ENCODE results near the gene GIPC2. TPM values are rescaled to one million over a fixed set of nuclear protein-coding genes. Genes with fewer than 3 reads are reported as not detected.
A peak's percentile ranks its signal among the peaks of the same experiment; 100 is the strongest.
"Not testable (repeated sequence)": the region's sequence is repeated elsewhere in the genome, so short reads cannot be mapped to it uniquely, and the experiment has no call there.

The GIPC2 gene
- total RNA-seq, 1 experiment from 2014 or later, result 13.4 TPM

DNA sequence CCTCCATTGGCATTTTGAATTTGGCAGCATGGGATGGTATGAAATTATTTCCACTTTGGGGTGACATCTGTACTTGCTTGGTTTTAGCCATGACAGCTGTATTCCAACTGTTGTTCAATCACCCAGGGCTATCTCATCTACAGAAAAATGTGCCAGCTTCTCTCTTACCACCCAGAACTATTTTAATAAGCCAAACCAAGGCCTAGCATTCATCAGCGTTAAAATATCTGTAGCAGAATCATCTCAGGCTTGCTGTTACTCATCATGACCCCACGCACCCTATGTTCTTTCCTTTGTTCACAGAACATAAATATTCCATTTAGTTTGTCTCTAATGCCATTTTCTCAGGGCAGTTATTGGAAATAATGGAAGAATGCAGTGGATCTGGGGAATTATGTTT, 49.8 kb downstream of the GIPC2 start:
- DNase-seq (ENCODE audit: low spot score), result no peak

DNA sequence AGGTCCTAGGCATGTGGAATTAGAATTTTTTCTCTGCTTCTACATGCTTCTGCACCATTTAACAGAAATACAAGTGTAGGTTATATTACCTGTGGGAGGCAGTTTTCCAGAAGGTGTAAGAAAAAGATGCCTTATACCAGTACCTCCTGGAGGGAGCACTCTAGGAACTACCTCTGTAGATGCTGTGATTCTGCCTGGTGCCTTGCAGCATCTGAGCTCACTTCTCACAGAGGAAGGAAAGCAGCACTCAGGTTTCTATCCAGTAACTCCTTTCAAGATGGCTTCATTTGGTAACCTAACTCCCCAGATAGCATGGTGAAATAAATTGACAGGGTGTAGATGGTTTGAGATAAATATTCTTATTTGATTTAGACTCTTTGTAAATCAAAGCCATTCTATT, 50.3 kb downstream of the GIPC2 start:
- no peak for DNase-seq (ENCODE audit: low spot score)

DNA sequence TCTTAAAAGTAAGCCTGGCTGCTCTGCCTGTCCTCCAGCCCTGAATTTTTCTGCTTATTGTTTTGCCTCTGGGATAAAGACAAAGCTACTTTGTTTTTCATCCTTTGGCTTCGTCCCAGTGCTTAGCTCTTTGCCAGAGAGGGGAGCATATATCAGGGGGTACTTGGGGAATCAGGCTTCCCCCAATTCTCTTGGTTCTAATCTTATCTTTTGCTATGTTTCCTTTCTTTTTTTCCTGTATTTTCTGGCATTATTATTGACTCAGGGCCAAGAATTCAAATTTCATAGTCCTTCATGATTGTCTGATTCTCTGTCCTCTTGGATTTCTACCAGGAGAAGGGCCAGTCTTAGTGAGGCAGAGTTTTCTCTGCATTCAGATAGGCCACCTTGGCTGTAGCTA, 51.2 kb downstream of the GIPC2 start:
- DNase-seq (ENCODE audit: low spot score), result no peak

DNA sequence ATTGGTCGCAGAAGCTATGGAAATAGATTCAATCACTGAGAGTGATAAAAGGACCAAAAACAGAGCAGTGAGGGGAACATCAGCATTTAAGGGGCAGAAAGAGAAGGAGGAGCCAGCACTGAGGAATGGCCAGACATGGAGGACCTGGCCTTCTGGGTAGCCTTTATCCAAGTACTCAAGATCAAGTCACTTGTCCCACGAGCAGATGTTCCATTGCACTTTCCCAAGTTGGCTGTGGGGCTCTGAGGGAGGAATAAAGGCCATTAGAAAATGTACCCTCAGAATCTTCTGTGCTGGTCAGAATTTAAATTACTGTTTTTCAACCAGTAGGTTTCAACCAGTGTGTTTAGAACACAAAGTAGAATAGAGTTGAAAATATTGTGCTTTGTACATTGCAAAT, 55.3 kb downstream of the GIPC2 start:
- no peak for DNase-seq (ENCODE audit: low spot score)

DNA sequence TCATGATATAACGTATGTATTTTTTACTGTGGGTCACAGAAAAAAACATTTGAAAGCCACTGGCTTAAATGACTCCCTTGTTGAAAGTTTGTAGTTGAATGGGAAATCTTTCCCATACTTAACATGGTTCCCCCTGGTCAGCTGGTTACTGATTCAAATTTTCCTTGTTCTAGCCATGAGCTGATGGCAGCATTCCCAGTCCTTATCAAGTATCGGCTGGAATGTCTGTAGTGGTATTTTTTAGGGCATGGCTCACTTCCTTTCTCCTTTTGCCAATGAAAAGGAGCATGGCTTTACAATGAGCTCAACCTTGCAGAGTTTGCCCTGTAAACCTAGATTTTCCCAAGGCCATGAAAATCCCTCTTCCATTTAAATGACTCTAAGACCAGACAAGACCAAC, 55.7 kb downstream of the GIPC2 start:
- DNase-seq (ENCODE audit: low spot score), result peak; percentile 21

DNA sequence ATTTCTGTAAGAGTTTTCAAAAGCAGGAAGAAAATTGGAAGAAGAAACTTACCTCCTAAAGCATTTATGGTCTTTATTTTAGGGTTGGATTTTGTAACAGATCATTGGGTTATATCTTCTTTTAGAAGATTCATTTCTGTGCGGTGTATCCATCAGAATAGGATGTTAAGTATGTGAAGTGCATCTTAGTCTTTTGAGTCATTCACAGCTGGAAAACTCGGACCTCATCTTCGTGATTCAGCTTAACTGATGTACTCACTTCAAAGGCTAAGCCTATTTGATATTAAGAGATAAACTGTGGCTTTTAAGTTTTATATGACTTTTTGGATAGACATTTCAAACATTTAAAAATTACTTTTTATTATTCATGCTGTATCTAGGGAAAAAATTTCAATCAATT, 56.3 kb downstream of the GIPC2 start:
- no peak for DNase-seq (ENCODE audit: low spot score)

DNA sequence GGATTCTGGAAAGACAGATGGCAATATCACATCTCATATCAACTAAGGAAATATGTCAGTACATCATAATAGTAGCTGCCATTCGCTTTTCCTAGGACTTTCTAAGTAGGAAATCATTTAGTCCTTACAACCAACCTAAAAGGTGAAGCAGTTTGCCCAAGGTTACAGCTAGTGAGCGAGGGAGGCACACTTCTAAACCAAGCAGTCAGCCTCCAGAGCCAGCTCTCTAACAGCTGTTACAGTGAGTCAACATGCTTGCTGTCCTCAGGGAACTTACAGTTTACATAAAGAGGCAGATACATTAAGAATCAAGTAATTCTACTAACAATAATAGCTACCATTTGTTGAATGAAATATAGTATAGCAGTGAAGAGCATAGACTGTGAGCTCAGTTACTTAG, 57.1 kb downstream of the GIPC2 start:
- no peak for DNase-seq (ENCODE audit: low spot score)

DNA sequence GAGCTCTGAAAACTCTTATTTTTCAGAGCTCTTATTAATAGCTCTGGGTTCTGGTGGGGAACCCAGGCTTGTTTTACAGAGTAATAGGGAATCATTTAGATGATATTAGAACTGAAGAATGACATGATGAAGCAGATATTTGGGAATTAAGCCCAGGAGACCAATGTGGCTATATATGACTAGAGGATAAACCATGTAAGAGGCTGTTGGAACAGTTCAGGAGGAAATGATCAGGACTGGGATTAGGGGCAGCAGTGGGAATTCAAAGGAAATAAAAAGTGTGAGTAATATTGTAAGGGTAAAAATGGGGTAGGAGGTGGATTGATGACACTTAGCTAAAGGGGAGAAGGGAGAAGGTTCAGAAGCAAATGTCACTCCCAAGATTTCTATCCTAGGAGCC, 58.6 kb downstream of the GIPC2 start:
- DNase-seq (ENCODE audit: low spot score), result no peak

DNA sequence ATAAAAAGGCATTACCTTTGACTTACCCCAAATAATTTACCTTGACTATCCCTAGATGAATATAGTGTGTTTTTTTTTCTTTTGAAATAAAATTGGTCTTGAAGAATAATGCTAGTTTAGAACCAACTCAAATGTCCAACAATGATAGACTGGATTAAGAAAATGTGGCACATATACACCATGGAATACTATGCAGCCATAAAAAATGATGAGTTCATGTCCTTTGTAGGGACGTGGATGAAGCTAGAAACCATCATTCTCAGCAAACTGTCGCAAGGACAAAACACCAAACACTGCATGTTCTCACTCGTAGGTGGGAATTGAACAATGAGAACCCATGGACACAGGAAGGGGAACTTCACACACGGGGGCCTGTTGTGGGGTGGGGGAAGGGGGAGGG, 63.9 kb downstream of the GIPC2 start:
- DNase-seq (ENCODE audit: low spot score), result not testable (repeated sequence)

DNA sequence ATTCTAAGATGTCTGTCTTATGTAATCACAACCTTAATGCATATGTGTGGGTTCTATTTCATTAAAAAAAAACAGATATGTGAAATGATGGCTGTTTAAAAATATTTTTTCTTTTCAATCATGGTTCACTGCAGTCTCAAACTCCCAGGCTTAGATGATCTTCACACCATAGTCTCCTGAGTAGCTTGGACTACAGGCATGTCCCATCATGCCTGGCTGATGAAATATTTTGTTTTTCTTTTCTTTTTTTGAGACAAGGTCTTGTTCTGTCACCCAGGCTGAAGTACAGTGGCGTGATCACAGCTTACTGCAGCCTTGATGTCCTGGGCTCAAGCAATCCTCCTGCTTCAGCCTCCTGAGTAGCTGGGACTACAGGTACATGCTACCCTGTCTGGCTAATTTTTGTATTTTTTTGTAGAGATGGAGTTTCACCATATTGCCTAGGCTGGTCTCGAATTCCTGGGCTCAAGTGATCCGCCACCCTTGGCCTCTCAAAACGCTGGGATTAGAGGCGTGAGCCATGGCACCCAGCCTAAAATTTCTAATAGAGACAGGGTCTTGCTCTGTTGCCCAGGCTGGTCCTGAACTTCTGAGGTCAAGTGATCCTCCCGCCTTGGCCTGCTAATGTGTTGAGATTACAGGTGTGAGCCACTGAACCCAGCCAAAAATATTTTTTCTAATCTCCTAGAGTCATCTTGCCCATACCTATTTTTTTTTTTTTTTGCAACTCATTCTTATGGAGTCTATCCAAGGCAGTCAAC, 67.6 kb downstream of the GIPC2 start:
- no peak for DNase-seq (ENCODE audit: low spot score)

DNA sequence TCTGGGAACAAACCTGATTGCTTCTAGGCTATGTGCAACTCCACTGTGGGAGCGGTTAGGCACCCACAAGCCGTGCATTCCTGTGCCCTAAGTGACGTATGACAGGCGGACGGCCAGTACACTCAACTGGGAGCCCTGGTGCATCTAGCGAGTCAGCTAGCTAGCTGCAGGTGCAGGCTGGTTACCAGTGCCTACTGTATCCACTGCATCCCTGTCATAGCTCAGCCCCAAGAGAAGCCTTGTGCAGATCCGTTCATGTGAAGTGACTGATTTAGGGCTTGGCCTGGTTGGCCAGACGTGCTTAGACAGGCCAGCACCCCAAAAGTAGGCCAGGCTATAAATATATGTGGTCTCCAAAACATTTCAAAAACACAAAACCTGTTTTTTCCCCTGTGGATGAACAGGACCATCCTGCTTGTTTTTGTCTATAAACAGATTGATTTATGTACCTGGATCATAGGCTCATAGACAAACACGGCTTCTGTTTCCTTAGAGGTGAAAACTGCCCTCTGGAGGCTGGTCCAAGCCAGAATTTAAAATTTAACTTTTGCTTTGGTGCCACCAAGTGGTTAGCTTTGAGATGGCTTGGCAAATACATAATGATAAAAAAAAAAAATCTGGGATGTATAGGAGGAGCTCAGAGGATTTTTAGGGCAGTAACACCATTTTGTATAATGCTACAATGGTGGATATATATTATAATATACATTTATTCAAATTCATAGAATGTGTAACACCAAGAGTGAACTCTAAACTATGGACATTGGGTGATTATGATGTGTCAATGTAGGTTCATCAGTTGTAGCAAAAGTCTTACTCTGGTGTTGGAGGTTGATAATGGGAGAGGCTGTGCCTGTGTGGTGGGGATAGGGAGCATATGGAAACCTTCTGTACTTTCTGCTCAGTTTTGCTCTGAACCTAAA, 68.5 kb downstream of the GIPC2 start:
- peak; percentile 88 for DNase-seq (ENCODE audit: low spot score)

DNA sequence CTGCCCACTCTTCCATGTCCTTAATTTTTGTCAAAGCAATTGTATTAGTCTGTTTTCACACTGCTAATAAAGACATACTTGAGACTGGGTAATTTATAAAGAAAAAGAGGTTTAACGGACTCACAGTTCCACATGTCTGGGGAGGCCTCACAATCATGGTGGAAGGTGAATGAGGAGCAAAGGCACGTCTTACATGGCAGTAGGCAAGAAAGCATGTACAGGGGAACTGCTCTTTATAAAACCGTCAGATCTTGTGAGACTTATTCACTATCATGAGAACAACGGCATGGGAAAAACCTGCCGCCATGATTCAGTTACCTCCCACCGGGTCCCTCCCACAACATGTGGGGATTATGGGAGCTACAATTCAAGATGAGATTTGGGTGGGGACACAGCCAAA, 74.7 kb downstream of the GIPC2 start:
- not testable (repeated sequence) for DNase-seq (ENCODE audit: low spot score)

DNA sequence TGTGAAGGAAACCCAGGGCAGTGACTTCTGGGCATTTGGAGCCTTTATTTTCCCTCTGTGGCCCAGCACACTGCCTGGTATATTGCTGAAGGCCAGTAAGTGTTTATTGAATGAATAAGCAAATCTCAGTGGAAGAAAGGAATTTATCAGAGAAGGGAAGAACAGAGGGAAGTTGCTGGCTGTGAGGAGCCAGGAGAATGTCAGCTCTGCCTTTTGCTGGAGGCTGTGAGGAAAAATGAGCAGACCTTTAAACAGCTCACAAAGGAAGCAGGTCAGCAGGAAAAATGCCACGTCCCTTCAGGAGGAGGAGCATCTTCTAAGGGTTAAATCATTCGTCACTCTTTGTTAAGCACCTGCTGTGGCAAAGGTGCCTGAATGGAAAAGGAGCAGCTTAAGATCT, 75.9 kb downstream of the GIPC2 start:
- no peak for DNase-seq (ENCODE audit: low spot score)

DNA sequence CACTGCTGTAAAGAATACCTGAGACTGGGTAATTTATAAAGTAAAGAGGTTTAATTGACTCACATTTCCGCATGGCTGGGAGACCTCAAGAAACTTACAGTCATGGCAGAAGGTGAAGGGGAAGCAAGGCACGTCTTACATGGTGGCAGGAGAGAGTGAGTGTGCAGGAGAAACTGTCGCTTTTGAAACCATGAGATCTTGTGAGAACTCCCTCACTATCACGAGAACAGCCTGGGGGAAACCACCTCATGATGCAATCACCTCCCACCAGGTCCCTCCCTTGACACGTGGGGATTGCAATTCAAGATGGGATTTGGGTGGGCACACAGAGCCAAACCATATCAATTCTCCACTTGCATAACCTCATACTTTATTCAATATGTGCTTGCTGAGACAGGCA, 76.6 kb downstream of the GIPC2 start:
- DNase-seq (ENCODE audit: low spot score), result no peak

DNA sequence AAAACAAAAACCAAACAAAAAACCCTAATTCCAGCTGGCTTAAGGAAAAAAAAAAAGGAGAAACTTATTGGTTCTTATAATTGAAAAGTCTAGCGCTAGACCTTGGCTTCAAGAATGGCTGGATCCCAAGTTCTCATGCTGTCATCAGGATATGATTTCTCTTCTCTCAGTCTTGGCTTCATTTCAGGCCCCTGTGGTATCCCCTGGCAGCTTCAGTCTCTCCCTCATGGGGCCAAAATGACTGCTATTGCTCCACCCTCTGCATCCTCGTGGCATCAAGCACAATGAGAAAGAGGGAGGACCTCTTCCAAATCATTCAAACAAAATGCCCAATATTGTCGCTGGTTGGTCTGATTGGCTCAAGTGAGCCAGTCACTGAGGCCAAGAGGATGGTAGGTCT, 80.7 kb downstream of the GIPC2 start:
- DNase-seq (ENCODE audit: low spot score), result no peak

DNA sequence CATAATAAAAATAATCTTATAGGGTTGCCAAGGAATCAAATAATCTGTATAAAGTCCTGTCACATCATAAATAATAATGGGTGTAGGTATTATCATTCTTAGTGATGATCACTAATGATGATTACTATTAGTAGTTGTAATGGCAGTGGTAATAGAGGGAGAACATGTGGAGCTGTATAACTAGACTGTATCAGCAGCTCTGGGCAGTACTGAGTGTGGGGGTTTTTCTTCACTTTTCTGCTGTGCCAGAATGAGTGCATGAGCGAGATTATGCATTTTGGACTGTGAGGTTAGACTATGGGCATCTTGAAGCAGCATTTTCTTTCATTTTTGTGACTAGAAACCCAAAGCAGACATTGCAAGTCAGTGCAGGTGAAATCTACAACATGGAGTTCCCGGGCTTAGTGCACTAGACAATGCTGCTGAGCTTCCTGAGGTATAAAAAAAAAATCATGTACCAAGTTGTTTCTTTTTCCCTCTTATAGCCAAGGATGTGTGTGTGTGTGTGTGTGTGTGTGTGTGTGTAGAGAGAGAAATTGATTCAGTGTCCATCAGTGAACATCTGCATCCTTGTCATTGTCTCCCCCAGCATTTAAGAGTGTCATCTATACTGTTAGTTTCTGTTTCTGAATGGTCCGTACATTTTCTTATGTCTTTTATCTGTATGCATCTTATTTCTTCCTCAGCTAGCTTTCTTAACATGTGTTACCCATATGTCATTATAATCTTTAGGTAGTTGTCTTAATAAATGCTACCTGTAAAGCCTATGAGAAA, 86.6 kb downstream of the GIPC2 start:
- no peak for DNase-seq (ENCODE audit: low spot score)

DNA sequence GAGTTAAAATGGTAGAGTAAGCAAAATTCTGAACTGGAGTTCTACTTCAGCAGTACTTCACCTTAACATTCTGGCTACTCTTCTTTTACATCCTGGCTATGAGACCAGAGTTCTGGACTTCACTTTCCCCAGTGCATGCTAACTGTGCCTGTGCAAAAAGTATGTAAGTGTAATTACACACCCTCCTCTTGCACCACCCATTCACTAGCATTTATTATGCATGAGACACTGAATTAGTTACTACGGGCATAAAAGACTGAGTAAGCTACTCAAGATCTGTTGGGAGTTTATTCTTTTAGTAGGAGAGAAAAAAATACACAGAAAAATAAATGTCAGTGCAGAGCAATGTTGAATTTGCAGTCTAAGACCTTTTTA, 87.2 kb downstream of the GIPC2 start:
- no peak for DNase-seq (ENCODE audit: low spot score)

DNA sequence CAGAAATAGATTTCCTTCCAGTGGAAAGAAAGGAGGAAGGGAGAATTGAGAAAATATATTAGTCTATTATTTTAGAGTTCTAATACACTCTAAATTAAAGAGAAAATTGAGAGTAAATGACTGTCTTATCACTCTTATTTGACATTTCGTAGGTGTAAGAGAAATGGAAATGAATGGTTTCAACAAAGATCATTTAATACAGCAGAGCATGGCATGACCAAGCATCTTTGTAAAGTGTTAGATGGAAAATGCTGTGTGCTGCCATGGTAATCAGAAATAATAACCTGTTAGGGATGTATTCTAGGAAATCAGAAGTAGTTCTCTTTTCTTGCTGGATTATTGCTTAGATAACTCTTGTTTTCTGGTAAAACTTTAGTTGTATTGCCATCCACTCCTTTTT, 90.9 kb downstream of the GIPC2 start:
- no peak for DNase-seq (ENCODE audit: low spot score)

DNA sequence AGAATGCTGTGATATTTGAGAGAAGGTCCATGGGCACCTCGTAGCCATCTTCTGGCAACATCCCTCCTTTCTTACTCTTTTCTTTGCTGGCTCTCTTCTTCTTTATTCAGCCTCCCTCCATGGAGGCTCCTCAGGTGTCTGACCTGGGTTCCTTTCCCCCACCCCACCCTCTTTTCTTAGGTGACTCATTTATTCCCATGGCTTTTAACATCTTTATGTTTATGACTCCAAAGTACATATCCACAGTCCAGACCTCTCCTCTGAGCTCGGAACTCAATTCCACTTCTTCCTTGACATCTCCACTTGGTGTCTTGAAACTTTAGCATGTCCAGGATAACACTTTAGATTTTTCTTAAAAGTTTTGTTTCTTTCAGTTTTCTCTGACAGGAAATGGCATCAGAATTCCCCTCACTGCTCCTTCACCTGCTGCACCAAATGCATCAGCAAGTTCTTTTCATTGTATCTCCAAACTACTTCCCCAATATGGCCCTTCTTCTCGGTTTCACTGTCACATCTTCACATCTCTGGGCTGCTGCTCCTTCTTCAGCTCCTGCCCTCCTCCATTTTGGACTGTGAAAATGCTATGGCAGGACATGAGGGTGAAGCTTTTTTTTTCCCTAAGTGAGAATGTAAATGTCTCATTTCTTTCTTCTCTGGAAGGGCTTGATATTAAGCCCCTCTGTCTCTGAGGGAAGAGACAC, 95.9 kb downstream of the GIPC2 start:
- DNase-seq (ENCODE audit: low spot score), result no peak

DNA sequence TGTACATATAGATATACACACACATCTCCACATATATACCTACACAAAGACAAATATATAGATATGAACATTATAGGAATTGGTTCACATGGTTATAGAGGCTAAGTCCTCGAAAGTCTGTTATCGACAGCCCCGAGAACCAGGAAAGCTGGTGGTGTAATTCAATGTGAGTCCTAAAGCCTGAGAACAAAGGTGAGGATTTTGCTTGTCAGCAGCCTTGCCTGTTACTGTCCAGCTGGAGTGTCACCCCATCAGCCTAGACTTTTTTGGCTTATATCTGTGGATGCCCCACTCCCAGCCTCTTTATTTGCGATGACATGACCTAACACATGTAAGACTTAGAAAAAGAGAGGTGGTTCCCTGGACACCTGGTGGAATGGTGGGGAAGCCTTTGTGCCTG, 97.0 kb downstream of the GIPC2 start:
- DNase-seq (ENCODE audit: low spot score), result no peak

DNA sequence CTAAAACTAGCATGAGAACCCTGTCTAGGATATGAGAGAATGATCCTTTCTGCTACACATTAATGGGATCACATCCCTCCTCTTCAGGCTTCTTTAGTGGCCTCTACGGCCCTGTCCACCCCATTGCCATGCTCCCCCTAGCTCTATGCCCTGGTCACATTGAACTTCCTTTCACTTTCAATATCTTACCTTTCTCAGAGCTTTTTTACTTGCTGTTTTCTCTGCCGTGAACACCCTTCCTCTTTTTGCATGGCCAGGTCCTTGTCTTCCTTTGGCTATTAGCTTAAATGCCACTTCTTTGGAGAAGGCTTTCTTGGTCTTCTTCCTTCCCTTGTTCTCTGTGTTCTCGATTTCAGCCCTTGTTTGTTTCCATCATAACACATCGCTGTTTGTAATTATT, 97.4 kb downstream of the GIPC2 start:
- DNase-seq (ENCODE audit: low spot score), result no peak

DNA sequence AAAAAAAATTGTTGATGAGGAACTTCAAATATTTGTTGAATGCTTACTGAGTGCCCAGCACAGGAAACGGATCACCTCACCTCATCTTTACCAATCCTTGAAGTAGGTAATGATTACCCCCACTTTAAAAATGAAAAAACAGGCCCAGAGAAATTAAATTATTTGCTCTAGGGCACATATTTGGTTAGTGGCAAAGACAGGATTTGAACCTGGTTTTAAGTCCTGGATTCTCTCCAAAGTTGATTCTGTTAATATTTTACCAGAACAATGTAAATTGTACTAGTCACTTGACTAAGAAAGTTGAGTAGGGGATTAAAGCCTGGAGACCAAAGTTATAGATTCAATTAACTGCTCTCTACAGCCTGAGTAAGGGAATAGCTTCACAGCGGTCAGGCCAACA, 97.9 kb downstream of the GIPC2 start:
- no peak for DNase-seq (ENCODE audit: low spot score)

All from HT-29 (cell line).